MCF 10A (cell line): ENCODE results near the gene MED17. TPM values are rescaled to one million over a fixed set of nuclear protein-coding genes. Genes with fewer than 3 reads are reported as not detected.

Experiments used
- BruUV-seq: library from RNA; stranded (reverse); fragments of 400-500 nt; replicated peaks from 2 replicates; lab custom pipeline; 2021; lab: Mats Ljungman, UMichigan
- CTCF ChIA-PET: fragments of 300-600 bp; sonication (Branson Sonifier 250); formaldehyde crosslinking; extraction: SDS; loops from one replicate; lab custom pipeline; 2021; ENCODE audit warnings: antibody characterized with exemption, inconsistent platforms; lab: Yijun Ruan, JAX
- POLR2A ChIA-PET: fragments of 300-600, 350-650 bp; sonication (Branson Sonifier 250); formaldehyde crosslinking; extraction: SDS; loops from one replicate; lab custom pipeline; 2020; ENCODE audit warnings: antibody characterized with exemption, inconsistent platforms; lab: Yijun Ruan, JAX
- DNase-seq: peaks from one replicate; pipeline ENCODE4 v3.0.0-alpha.2; 2018; ENCODE audit not compliant: unreplicated experiment
- H3K27ac Mint-ChIP-seq: one replicate; pipeline ENCODE4 v1.8.0; 2022; ENCODE audit warnings: mild to moderate bottlenecking, low read depth, mixed read lengths; ENCODE audit not compliant: unreplicated experiment
- H3K27me3 Mint-ChIP-seq: one replicate; pipeline ENCODE4 v1.8.0; 2022; ENCODE audit warnings: mixed read lengths; ENCODE audit not compliant: insufficient read depth, unreplicated experiment
- H3K36me3 Mint-ChIP-seq: one replicate; pipeline ENCODE4 v1.8.0; 2022; ENCODE audit warnings: mild to moderate bottlenecking, moderate library complexity, mixed read lengths; ENCODE audit not compliant: insufficient read depth, unreplicated experiment
- H3K4me1 Mint-ChIP-seq: one replicate; pipeline ENCODE4 v1.8.0; 2022; ENCODE audit warnings: mixed read lengths; ENCODE audit not compliant: insufficient read depth, unreplicated experiment
- H3K4me3 Mint-ChIP-seq: one replicate; pipeline ENCODE4 v1.8.0; 2022; ENCODE audit warnings: mild to moderate bottlenecking, moderate library complexity, mixed read lengths; ENCODE audit not compliant: unreplicated experiment
- H3K9me3 Mint-ChIP-seq: one replicate; pipeline ENCODE4 v1.8.0; 2022; ENCODE audit warnings: mixed read lengths; ENCODE audit not compliant: unreplicated experiment
- CTCF ChIP-seq: fragments of 200-600 bp; IDR thresholded peaks from one replicate; pipeline ENCODE4 v1.8.0; 2022; ENCODE audit warnings: antibody characterized with exemption, mild to moderate bottlenecking; ENCODE audit not compliant: unreplicated experiment
- intact Hi-C: fragments of 100-400 bp; cut with micrococcal nuclease; formaldehyde crosslinking; loops from 2 replicates; pipeline ENCODE4 v1.14.1; 2022
- total RNA-seq: library from RNA; stranded (reverse); gene quantifications from 2 replicates; pipeline ENCODE4 v1.2.3, GENCODE V29; 2022

The MED17 gene
- total RNA-seq, 1 experiment from 2014 or later, result 42.2 TPM

- Mint-ChIP-seq H3K4me1 (no peaks in the 10 kb centered on the region), H3K27ac (no peak overlapping the region)
- no peak for TF ChIP-seq CTCF
Measured at GRCh38 chr11:93761910-93762309, 22.2 kb upstream of the MED17 start.

GRCh38 chr11:93765551-93765950, 18.5 kb upstream of the MED17 start:
- Mint-ChIP-seq H3K4me1 (no peaks in the 10 kb centered on the region), H3K36me3 (peaks cover 8% of the 10 kb centered on the region), H3K4me3 (no peak overlapping the region), H3K27ac (no peak overlapping the region), H3K9me3 (no peaks in the 10 kb centered on the region), H3K27me3 (no peaks in the 10 kb centered on the region)
- intact Hi-C loops, result no loop called here
- no TSS peak for BruUV-seq
- CTCF ChIA-PET, result interaction anchor here (0.6 kb wide), 1 partner anchor 35 kb away, joined by 4 read pairs; no protein-coding TSS in a partner anchor
- POLR2A ChIA-PET, result interaction anchor here (0.6 kb wide), 1 partner anchor 13 kb away, joined by 4 read pairs; no protein-coding TSS in a partner anchor
- no peak for TF ChIP-seq CTCF
- no peak for DNase-seq

More at GRCh38 chr11:93761910-93762309, 22.2 kb upstream of the MED17 start:
- H3K4me3 Mint-ChIP-seq, result no peak overlapping the region
- intact Hi-C loops, result no loop called here
- ChIA-PET POLR2A (interaction anchor here (0.7 to 1.7 kb wide), 5 partner anchors 19 to 38 kb away, joined by 3 to 4 read pairs (median 3); partner anchors contain the start of genes C11orf54, MED17 and TAF1D), CTCF (no interaction called here)
- H3K27me3 Mint-ChIP-seq, result no peaks in the 10 kb centered on the region
- H3K36me3 Mint-ChIP-seq, result peaks cover 36% of the 10 kb centered on the region
- DNase-seq, result no peak
- BruUV-seq, result no TSS peak
- no peaks in the 10 kb centered on the region for H3K9me3 Mint-ChIP-seq

GRCh38 chr11:93766504-93766903, 17.6 kb upstream of the MED17 start:
- Mint-ChIP-seq H3K36me3 (no peaks in the 10 kb centered on the region), H3K27me3 (no peaks in the 10 kb centered on the region), H3K27ac (no peak overlapping the region), H3K4me3 (no peak overlapping the region), H3K9me3 (no peaks in the 10 kb centered on the region), H3K4me1 (no peaks in the 10 kb centered on the region)
- intact Hi-C loops, result no loop called here
- TF ChIP-seq CTCF, result no peak
- no TSS peak for BruUV-seq
- CTCF ChIA-PET, result no interaction called here
- POLR2A ChIA-PET, result no interaction called here
- DNase-seq, result no peak

- Mint-ChIP-seq H3K4me3 (no peak overlapping the region), H3K9me3 (no peaks in the 10 kb centered on the region), H3K27me3 (no peaks in the 10 kb centered on the region), H3K27ac (no peak overlapping the region), H3K4me1 (no peaks in the 10 kb centered on the region), H3K36me3 (no peaks in the 10 kb centered on the region)
- no TSS peak for BruUV-seq
- POLR2A ChIA-PET, result no interaction called here
- CTCF ChIA-PET, result interaction anchor here (1.0 kb wide), 1 partner anchor 19 kb away, joined by 4 read pairs; no protein-coding TSS in a partner anchor
- DNase-seq, result no peak
- intact Hi-C loops, result no loop called here
- no peak for TF ChIP-seq CTCF
Measured at GRCh38 chr11:93767018-93767417, 17.1 kb upstream of the MED17 start.
